ENCODE measurements around the gene GPSM3. TPM values are rescaled to one million over a fixed set of nuclear protein-coding genes. Genes with fewer than 3 reads are reported as not detected.

GPSM3 gene
- total RNA-seq, 4 donors from 2014 or later, result 5.9 to 17.7 (median 8.8) TPM

GRCh38 chr6:32158052-32158451 lies 34.4 kb downstream of the GPSM3 start:
- H3K27me3 ChIP-seq, result no peaks in the 10 kb centered on the region
- peaks cover 0 to 70% (median 0%) of the 10 kb centered on the region in 3 donors for H3K36me3 ChIP-seq
- peaks cover 4 to 40% (median 15%) of the 10 kb centered on the region in 4 donors for H3K4me1 ChIP-seq
- no peak for DNase-seq (ENCODE audit: low spot score in 2 of 2)
- H3K9me3 ChIP-seq, result no peaks in the 10 kb centered on the region
- H3K27ac ChIP-seq, result no peak overlapping the region
- no peak overlapping the region for H3K4me3 ChIP-seq
- TF ChIP-seq EP300 (IDR thresholded peaks at IDR 0.05) (no peak), POLR2A (IDR thresholded peaks at IDR 0.05) (no peak), CTCF (IDR thresholded peaks at IDR 0.05) (no peak)

- WGBS, 2 donors, result 87 to 88% methylated on average over 9 of the region's 9 CpGs
Observed at GRCh38 chr6:32156891-32157290, 35.6 kb downstream of the GPSM3 start.

GRCh38 chr6:32154514-32155161 lies 37.8 kb downstream of the GPSM3 start:
- peak overlapping the region; percentile 87 to 97 (median 92) for H3K27ac ChIP-seq
- TF ChIP-seq EP300 (IDR thresholded peaks at IDR 0.05) (no peak), CTCF (IDR thresholded peaks at IDR 0.05) (peak; percentile 33 to 80 (median 58))
- WGBS, 2 donors, result 2 to 4% methylated on average over 24 to 29 of the region's 34 CpGs
- H3K4me1 ChIP-seq, result peaks cover 4 to 63% (median 27%) of the 10 kb centered on the region in 4 donors
- peak overlapping the region; percentile 50 to 80 (median 73) for H3K4me3 ChIP-seq
- peak in 1 of 2 donors; percentile 47 for DNase-seq (ENCODE audit: low spot score in 2 of 2)
- no peaks in the 10 kb centered on the region for H3K27me3 ChIP-seq
- peaks cover 0 to 37% (median 0%) of the 10 kb centered on the region in 3 donors for H3K36me3 ChIP-seq
- H3K9me3 ChIP-seq, result no peaks in the 10 kb centered on the region

More at GRCh38 chr6:32156891-32157290, 35.6 kb downstream of the GPSM3 start:
- H3K4me3 ChIP-seq, result no peak overlapping the region
- H3K9me3 ChIP-seq, result no peaks in the 10 kb centered on the region
- peaks cover 0 to 59% (median 0%) of the 10 kb centered on the region in 3 donors for H3K36me3 ChIP-seq
- no peaks in the 10 kb centered on the region for H3K27me3 ChIP-seq
- peaks cover 4 to 43% (median 22%) of the 10 kb centered on the region in 4 donors for H3K4me1 ChIP-seq
- H3K27ac ChIP-seq, result peak overlapping the region in 1 of 4 donors; percentile 97
- no peak for DNase-seq (ENCODE audit: low spot score in 2 of 2)
- TF ChIP-seq POLR2A (IDR thresholded peaks at IDR 0.05), result no peak
- TF ChIP-seq EP300 (IDR thresholded peaks at IDR 0.05), result no peak
- no peak for TF ChIP-seq CTCF (IDR thresholded peaks at IDR 0.05)

GRCh38 chr6:32153564-32154513 lies 38.6 kb downstream of the GPSM3 start, which contains the start of gene PPT2:
Gene PPT2 (plus strand): TSS chr6:32154141. CDS start chr6:32154595, 454 bp downstream.
- TF ChIP-seq CTCF (IDR thresholded peaks at IDR 0.05), result peak in 4 of 5 experiments; percentile 20 to 44 (median 27)
- peak in 1 of 2 donors; percentile 65 for TF ChIP-seq POLR2A (IDR thresholded peaks at IDR 0.05)
- peak; percentile 87 to 94 for TF ChIP-seq EP300 (IDR thresholded peaks at IDR 0.05)
- H3K27me3 ChIP-seq, result no peaks in the 10 kb centered on the region
- peak within 1 kb of the TSS; percentile 50 to 80 (median 73) for H3K4me3 ChIP-seq
- H3K36me3 ChIP-seq, result peaks cover 0 to 39% (median 0%) of the 10 kb centered on the region in 3 donors
- peak within 1 kb of the TSS; percentile 87 to 97 (median 92) for H3K27ac ChIP-seq
- DNase-seq (ENCODE audit: low spot score in 2 of 2), result peak; percentile 84 to 90
- H3K9me3 ChIP-seq, result no peaks in the 10 kb centered on the region
- H3K4me1 ChIP-seq, result peaks cover 4 to 65% (median 28%) of the 10 kb centered on the region in 4 donors
- WGBS, 2 donors, result 1% methylated on average over 44 to 46 of the region's 52 CpGs

All from tibial nerve (tissue), 4 donors.